Measurements from ENCODE around the gene KCNIP3. TPM values are rescaled to one million over a fixed set of nuclear protein-coding genes. Genes with fewer than 3 reads are reported as not detected.

Gene KCNIP3
- total RNA-seq, 2 donors from 2014 or later = 1.5 to 2.3 TPM

GRCh38 chr2:95292623-95293260, 4.4 kb upstream of the KCNIP3 start:
- Histone ChIP-seq H3K27me3 (no peaks in the 10 kb centered on the region), H3K36me3 (no peaks in the 10 kb centered on the region), H3K9me3 (no peaks in the 10 kb centered on the region), H3K9ac (ENCODE audit: low read depth in 2 of 2, low read length in 2 of 2) (no peak overlapping the region), H3K4me3 (no peak overlapping the region), H3K4me1 (no peaks in the 10 kb centered on the region), H3K27ac (no peak overlapping the region)
- no peak for TF ChIP-seq CTCF (IDR thresholded peaks at IDR 0.05)
- intact Hi-C loops (cut with DNase I) = no loop called here
- no peak for DNase-seq

GRCh38 chr2:95294579-95295250, 2.4 kb upstream of the KCNIP3 start:
- no peak for DNase-seq
- Histone ChIP-seq H3K4me1 (no peaks in the 10 kb centered on the region), H3K36me3 (no peaks in the 10 kb centered on the region), H3K4me3 (no peak overlapping the region), H3K27me3 (no peaks in the 10 kb centered on the region), H3K27ac (no peak overlapping the region), H3K9me3 (no peaks in the 10 kb centered on the region), H3K9ac (ENCODE audit: low read depth in 2 of 2, low read length in 2 of 2) (no peak overlapping the region)
- TF ChIP-seq CTCF (IDR thresholded peaks at IDR 0.05) = no peak
- intact Hi-C loops (cut with DNase I) = no loop called here

DNA sequence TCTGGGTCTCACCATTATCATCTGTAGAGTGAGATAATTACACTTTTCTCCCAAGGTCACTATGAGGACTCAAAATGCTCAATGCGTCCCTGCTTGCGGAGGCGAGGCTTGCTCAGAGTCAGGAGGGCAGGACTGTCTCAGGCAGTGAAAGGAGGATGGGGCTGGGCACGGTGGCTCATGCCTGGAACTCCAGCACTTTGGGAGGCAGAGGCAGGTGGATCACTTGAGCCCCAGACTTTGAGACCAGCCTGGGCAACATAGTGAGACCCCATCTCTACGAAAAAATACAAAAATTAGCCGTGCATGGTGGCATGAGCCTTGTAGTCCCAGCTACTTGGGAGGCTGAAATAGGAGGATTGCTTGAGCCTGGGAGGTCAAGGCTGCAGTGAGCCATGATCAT, 1.8 kb upstream of the KCNIP3 start:
- intact Hi-C loops (cut with DNase I) = no loop called here
- no peaks in the 10 kb centered on the region for H3K27me3 ChIP-seq
- no peaks in the 10 kb centered on the region for H3K9me3 ChIP-seq
- no peak overlapping the region for H3K4me3 ChIP-seq
- no peak overlapping the region for H3K27ac ChIP-seq
- no peak overlapping the region for H3K9ac ChIP-seq (ENCODE audit: low read depth in 2 of 2, low read length in 2 of 2)
- no peaks in the 10 kb centered on the region for H3K4me1 ChIP-seq
- DNase-seq = no peak
- no peaks in the 10 kb centered on the region for H3K36me3 ChIP-seq
- TF ChIP-seq CTCF (IDR thresholded peaks at IDR 0.05) = no peak

- Histone ChIP-seq H3K27me3 (no peaks in the 10 kb centered on the region), H3K4me3 (no peak overlapping the region), H3K9me3 (no peaks in the 10 kb centered on the region), H3K27ac (no peak overlapping the region), H3K9ac (ENCODE audit: low read depth in 2 of 2, low read length in 2 of 2) (no peak overlapping the region), H3K4me1 (no peaks in the 10 kb centered on the region), H3K36me3 (no peaks in the 10 kb centered on the region)
- no peak for DNase-seq
- intact Hi-C loops (cut with DNase I) = no loop called here
- TF ChIP-seq CTCF (IDR thresholded peaks at IDR 0.05) = no peak
Observed at GRCh38 chr2:95296011-95296410, 1.1 kb upstream of the KCNIP3 start.

DNA sequence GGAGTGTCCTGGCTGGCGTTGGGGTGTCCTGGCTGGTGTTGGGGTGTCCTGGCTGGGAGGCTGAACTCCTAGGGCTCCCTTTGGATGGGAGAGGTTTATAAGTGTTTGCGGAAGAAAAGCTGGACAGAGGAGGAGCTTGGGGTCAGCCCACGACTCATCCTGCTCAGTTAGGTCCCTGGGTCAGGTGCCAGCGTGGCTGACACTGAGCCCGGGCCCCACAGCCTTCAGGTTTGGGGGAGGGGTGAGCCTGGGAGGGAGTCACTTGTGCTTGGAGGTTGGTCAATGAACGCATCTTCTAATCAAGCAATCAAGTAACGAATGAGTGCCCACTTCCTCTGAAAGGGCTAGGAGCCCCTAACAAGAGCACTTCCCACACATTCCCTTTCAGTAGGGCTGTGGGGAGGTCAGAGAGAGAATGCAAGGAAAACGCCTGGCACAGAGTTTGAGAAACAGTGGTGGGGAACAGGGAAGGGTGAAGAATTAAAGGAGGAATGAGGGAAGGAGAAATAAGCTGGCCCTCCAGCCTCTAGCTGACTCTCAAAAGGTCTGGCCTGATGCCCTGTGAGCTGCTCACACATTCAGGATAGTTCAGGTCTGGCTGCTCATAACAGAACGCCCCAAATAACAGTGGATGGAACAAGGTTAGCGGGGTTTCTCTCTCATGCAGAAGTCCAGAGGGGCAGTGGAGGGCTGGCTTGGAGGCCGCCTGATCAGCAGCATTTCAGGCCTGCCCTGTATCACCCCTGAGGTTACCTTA, 670 bp downstream of the KCNIP3 start:
- Histone ChIP-seq H3K27ac (no peak overlapping the region), H3K27me3 (no peaks in the 10 kb centered on the region), H3K36me3 (no peaks in the 10 kb centered on the region), H3K9ac (ENCODE audit: low read depth in 2 of 2, low read length in 2 of 2) (no peak overlapping the region), H3K4me3 (no peak overlapping the region), H3K9me3 (no peaks in the 10 kb centered on the region), H3K4me1 (no peaks in the 10 kb centered on the region)
- no peak for TF ChIP-seq CTCF (IDR thresholded peaks at IDR 0.05)
- DNase-seq = no peak
- intact Hi-C loops (cut with DNase I) = no loop called here
